K562 (cell line): ENCODE data around the gene TIGAR. TPM values are rescaled to one million over a fixed set of nuclear protein-coding genes. Genes with fewer than 3 reads are reported as not detected.
A peak's percentile ranks its signal among the peaks of the same experiment; 100 is the strongest.

ENCODE experiments used
- BRCA1 ChIP-seq, 2 experiments: fragments of 450-650 bp in 1 of 2; sonication (generic) in 1 of 2; formaldehyde crosslinking in 1 of 2; IDR thresholded peaks; 2 replicates each; pipeline versions ENCODE4 v1.5.0 to v1.6.1; 2017 to 2020; ENCODE audit warnings: mild to moderate bottlenecking in 1 of 2, missing genetic modification reagents in 1 of 2
- CBX3 ChIP-seq, 2 experiments: IDR thresholded peaks; 1 replicate in 1 of 2; 2 replicates in 1 of 2; pipeline ENCODE4 v1.6.1; 2012; ENCODE audit warnings: inconsistent platforms in 2 of 2, low read length in 2 of 2, borderline replicate concordance in 1 of 2, control low read depth in 1 of 2
- FOXK1 ChIP-seq: sonication (generic); formaldehyde crosslinking; IDR thresholded peaks from 2 replicates; pipeline ENCODE4 v1.8.0; 2022; ENCODE audit warnings: missing genetic modification reagents, mild to moderate bottlenecking, borderline replicate concordance
- HLTF ChIP-seq: fragments of 450-650 bp; IDR thresholded peaks from 2 replicates; pipeline ENCODE4 v1.6.1; 2016
- JUND ChIP-seq, 2 experiments: IDR thresholded peaks; 2 replicates in 1 of 2; 3 replicates in 1 of 2; pipeline ENCODE4 v1.6.1; 2011; ENCODE audit warnings: borderline replicate concordance in 2 of 2, low read depth in 2 of 2, low read length in 2 of 2, improper control_type of control experiment in 1 of 2, missing biosample characterization in 1 of 2, missing genetic modification characterization in 1 of 2, missing genetic modification reagents in 1 of 2
- KDM1A ChIP-seq, 2 experiments: fragments of 450-650 bp; IDR thresholded peaks; 2 replicates each; pipeline ENCODE4 v1.6.1; 2016; ENCODE audit warnings: mild to moderate bottlenecking in 2 of 2
- LEF1 ChIP-seq: fragments of 450-650 bp; IDR thresholded peaks from 2 replicates; pipeline ENCODE4 v1.6.1; 2016; ENCODE audit warnings: mild to moderate bottlenecking
- MAZ ChIP-seq, 2 experiments: fragments of 450-650 bp in 1 of 2; sonication (generic) in 1 of 2; formaldehyde crosslinking; IDR thresholded peaks in 1 of 2; conservative IDR thresholded peaks in 1 of 2; 2 replicates each; pipeline versions ENCODE4 v1.4.0 to v1.5.0; 2020; ENCODE audit warnings: mild to moderate bottlenecking in 1 of 2, missing genetic modification reagents in 1 of 2
- POLR3A ChIP-seq: IDR thresholded peaks from 2 replicates; pipeline ENCODE4 v1.6.1; 2011; ENCODE audit warnings: borderline replicate concordance, mild to moderate bottlenecking, moderate library complexity; ENCODE audit not compliant: insufficient read length, insufficient read depth; ENCODE audit errors: extremely low read depth
- PTBP1 ChIP-seq: fragments of 200-400 bp; formaldehyde crosslinking; IDR thresholded peaks from 2 replicates; pipeline ENCODE4 v1.6.1; 2017; ENCODE audit warnings: low read depth, low read length
- RBM22 ChIP-seq: fragments of 200-400 bp; formaldehyde crosslinking; IDR thresholded peaks from 2 replicates; pipeline ENCODE4 v1.6.1; 2018; ENCODE audit warnings: low read length, low read depth; ENCODE audit not compliant: poor library complexity, severe bottlenecking
- SAFB2 ChIP-seq: fragments of 200-400 bp; formaldehyde crosslinking; IDR thresholded peaks from 2 replicates; pipeline ENCODE4 v1.6.1; 2018; ENCODE audit warnings: borderline replicate concordance, low read length, low read depth, moderate library complexity; ENCODE audit not compliant: severe bottlenecking
- SUPT5H ChIP-seq: fragments of 450-650 bp; IDR thresholded peaks from 2 replicates; pipeline ENCODE4 v1.6.1; 2016
- TAF1 ChIP-seq: IDR thresholded peaks from 2 replicates; pipeline ENCODE4 v1.6.1; 2011; ENCODE audit warnings: mild to moderate bottlenecking, low read length, moderate library complexity; ENCODE audit not compliant: insufficient read depth, control insufficient read depth, severe bottlenecking; ENCODE audit errors: extremely low read depth
- ZNF146 ChIP-seq: IDR thresholded peaks from one replicate; pipeline ENCODE4 v1.6.1; 2018; ENCODE audit warnings: missing compliant biosample characterization; ENCODE audit not compliant: unreplicated experiment
- ZNF165 ChIP-seq: fragments of 250-450 bp; sonication (Bioruptor Pico); IDR thresholded peaks from 2 replicates; pipeline ENCODE4 v1.4.0; 2020; ENCODE audit warnings: borderline replicate concordance
- ZNF263 ChIP-seq: sonication (generic); formaldehyde crosslinking; IDR thresholded peaks from 2 replicates; pipeline ENCODE4 v1.8.0; 2022; ENCODE audit warnings: mild to moderate bottlenecking, missing genetic modification reagents, borderline replicate concordance
- ZNF41 ChIP-seq: fragments of 250-450 bp; sonication (Bioruptor Pico); conservative IDR thresholded peaks from 2 replicates; pipeline ENCODE4 v1.4.0; 2020; ENCODE audit warnings: mild to moderate bottlenecking
- ZNF780A ChIP-seq: fragments of 250-450 bp; sonication (Bioruptor Pico); IDR thresholded peaks from 2 replicates; pipeline ENCODE4 v1.5.0; 2021; ENCODE audit warnings: mild to moderate bottlenecking
- ZNF785 ChIP-seq: fragments of 250-450 bp; sonication (Bioruptor Pico); IDR thresholded peaks from 2 replicates; pipeline ENCODE4 v1.4.0; 2020; ENCODE audit warnings: mild to moderate bottlenecking
- polyA plus RNA-seq, 8 experiments: library from polyadenylated mRNA; depleted of rRNA in 4 of 8; stranded (reverse) in 5 of 8; unstranded in 3 of 8; fragments of >200 nt; fragmentation: Nextera tagmentation in 2 of 8; fragmentation: Illumina TruSeq in 1 of 8; extraction: Ambion mirVana in 2 of 8; extraction: Trizol in 1 of 8; gene quantifications; 2 replicates each; pipeline versions ENCODE4 v1.2.1 to v1.2.3, GENCODE V29; 2011 to 2014; ENCODE audit warnings: inconsistent platforms in 1 of 8, missing spikeins in 1 of 8
- total RNA-seq, 7 experiments: library from RNA; depleted of rRNA in 6 of 7; stranded (reverse); fragments of >200 nt in 6 of 7; fragmentation: Illumina TruSeq in 2 of 7; extraction: Trizol in 2 of 7; gene quantifications; 2 replicates each; pipeline versions ENCODE4 v1.2.1 to v1.2.3, GENCODE V29; 2011 to 2021; ENCODE audit warnings: low replicate concordance in 1 of 7
- TF ChIP-seq, protein P1 (sequence below): fragments of 250-450 bp; sonication (Bioruptor Pico); IDR thresholded peaks from 2 replicates; pipeline ENCODE4 v1.8.0; 2021; ENCODE audit warnings: moderate library complexity, mild to moderate bottlenecking, inconsistent platforms
- TF ChIP-seq, protein P2 (sequence below): sonication (generic); formaldehyde crosslinking; IDR thresholded peaks from 2 replicates; pipeline ENCODE4 v1.8.0; 2022; ENCODE audit warnings: mild to moderate bottlenecking, low read depth, missing genetic modification reagents
- TF ChIP-seq, protein P3 (sequence below), 2 experiments: IDR thresholded peaks; 2 replicates each; pipeline ENCODE4 v1.6.1; 2011; ENCODE audit warnings: borderline replicate concordance in 1 of 2, control low read depth in 1 of 2, low read depth in 1 of 2, low read length in 1 of 2, mild to moderate bottlenecking in 1 of 2, mixed read lengths in 1 of 2, moderate library complexity in 1 of 2; ENCODE audit not compliant: insufficient read depth in 1 of 2, insufficient read length in 1 of 2, poor library complexity in 1 of 2, severe bottlenecking in 1 of 2; ENCODE audit errors: extremely low read depth in 1 of 2

Gene TIGAR
- total and polyA plus RNA-seq, 9 of the 15 experiments (the other 6 are each of a cell fraction or from before 2014, with no cell fraction given): 0.11 to 1.0 (median 0.53) TPM; not detected in 2

DNA sequence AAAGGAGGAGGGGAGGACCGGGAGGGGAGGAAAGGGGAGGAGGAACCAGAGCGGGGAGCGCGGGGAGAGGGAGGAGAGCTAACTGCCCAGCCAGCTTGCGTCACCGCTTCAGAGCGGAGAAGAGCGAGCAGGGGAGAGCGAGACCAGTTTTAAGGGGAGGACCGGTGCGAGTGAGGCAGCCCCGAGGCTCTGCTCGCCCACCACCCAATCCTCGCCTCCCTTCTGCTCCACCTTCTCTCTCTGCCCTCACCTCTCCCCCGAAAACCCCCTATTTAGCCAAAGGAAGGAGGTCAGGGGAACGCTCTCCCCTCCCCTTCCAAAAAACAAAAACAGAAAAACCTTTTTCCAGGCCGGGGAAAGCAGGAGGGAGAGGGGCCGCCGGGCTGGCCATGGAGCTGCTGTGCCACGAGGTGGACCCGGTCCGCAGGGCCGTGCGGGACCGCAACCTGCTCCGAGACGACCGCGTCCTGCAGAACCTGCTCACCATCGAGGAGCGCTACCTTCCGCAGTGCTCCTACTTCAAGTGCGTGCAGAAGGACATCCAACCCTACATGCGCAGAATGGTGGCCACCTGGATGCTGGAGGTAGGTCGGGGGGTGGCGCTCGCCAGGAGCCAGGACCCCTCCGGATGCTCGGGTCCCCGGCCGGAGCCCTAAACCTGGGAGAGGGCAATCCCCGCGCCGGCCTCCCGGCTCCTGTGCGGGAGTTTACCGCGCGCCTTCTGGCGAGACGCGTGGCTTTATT, 47.2 kb upstream of the TIGAR start, which contains the start of gene CCND2 (continued):
- TF ChIP-seq, protein P1, sequence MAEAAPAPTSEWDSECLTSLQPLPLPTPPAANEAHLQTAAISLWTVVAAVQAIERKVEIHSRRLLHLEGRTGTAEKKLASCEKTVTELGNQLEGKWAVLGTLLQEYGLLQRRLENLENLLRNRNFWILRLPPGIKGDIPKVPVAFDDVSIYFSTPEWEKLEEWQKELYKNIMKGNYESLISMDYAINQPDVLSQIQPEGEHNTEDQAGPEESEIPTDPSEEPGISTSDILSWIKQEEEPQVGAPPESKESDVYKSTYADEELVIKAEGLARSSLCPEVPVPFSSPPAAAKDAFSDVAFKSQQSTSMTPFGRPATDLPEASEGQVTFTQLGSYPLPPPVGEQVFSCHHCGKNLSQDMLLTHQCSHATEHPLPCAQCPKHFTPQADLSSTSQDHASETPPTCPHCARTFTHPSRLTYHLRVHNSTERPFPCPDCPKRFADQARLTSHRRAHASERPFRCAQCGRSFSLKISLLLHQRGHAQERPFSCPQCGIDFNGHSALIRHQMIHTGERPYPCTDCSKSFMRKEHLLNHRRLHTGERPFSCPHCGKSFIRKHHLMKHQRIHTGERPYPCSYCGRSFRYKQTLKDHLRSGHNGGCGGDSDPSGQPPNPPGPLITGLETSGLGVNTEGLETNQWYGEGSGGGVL (CRISPR knock-in tag): no peak
- TF ChIP-seq ZNF785 (CRISPR knock-in tag) (no peak), SAFB2 (no peak), BRCA1 (IDR thresholded peaks at IDR 0.05) (no peak), BRCA1 (CRISPR knock-in tag; IDR thresholded peaks at IDR 0.05) (no peak), LEF1 (no peak), RBM22 (no peak), FOXK1 (CRISPR knock-in tag) (no peak), KDM1A (IDR thresholded peaks at IDR 0.05) (0 out of 4 replicates have a peak, but pooled peaks of 1 of the 2 experiments have one; percentile 8), ZNF41 (CRISPR knock-in tag) (no peak), HLTF (no peak), SUPT5H (peak; percentile 89), JUND (IDR thresholded peaks at IDR 0.05; ENCODE audit: borderline replicate concordance, low read depth, low read length) (peak; percentile 82), JUND (tag; IDR thresholded peaks at IDR 0.05; ENCODE audit: borderline replicate concordance, low read depth, low read length) (peak; percentile 39; the same call in 1 of the 3 replicates), MAZ (CRISPR knock-in tag; conservative IDR thresholded peaks at IDR 0.05 in 1 of 2, IDR thresholded peaks at IDR 0.05 in 1 of 2) (peak; percentile 35 to 87; a peak in 2 of 4 replicates), ZNF165 (CRISPR knock-in tag) (no peak), PTBP1 (no peak), CBX3 (IDR thresholded peaks at IDR 0.05; ENCODE audit: borderline replicate concordance in 1 of 2, low read length in 2 of 2) (no peak), ZNF263 (peak; percentile 99), ZNF780A (CRISPR knock-in tag) (no peak), POLR3A (no peak), ZNF146 (no peak), TAF1 (peak; percentile 85)
- TF ChIP-seq, protein P2, sequence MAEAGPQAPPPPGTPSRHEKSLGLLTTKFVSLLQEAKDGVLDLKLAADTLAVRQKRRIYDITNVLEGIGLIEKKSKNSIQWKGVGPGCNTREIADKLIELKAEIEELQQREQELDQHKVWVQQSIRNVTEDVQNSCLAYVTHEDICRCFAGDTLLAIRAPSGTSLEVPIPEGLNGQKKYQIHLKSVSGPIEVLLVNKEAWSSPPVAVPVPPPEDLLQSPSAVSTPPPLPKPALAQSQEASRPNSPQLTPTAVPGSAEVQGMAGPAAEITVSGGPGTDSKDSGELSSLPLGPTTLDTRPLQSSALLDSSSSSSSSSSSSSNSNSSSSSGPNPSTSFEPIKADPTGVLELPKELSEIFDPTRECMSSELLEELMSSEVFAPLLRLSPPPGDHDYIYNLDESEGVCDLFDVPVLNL: no peak
- TF ChIP-seq, protein P3, sequence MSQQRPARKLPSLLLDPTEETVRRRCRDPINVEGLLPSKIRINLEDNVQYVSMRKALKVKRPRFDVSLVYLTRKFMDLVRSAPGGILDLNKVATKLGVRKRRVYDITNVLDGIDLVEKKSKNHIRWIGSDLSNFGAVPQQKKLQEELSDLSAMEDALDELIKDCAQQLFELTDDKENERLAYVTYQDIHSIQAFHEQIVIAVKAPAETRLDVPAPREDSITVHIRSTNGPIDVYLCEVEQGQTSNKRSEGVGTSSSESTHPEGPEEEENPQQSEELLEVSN (IDR thresholded peaks at IDR 0.05; ENCODE audit: borderline replicate concordance in 1 of 2, extremely low read depth in 1 of 2, insufficient read depth in 1 of 2, insufficient read length in 1 of 2, low read depth in 1 of 2, low read length in 1 of 2, poor library complexity in 1 of 2, severe bottlenecking in 1 of 2): peak in 1 of 2 experiments; percentile 32
